Effector memory CD4-positive, alpha-beta T cell (primary cell): Measurements from ENCODE around the gene LINGO4.
A peak's percentile ranks its signal among the peaks of the same experiment; 100 is the strongest.
"Not testable (repeated sequence)": the region's sequence is repeated elsewhere in the genome, so short reads cannot be mapped to it uniquely, and the experiment has no call there.

ENCODE experiments used
- DNase-seq, 3 donors: peaks; one replicate each; pipeline ENCODE4 v3.0.0-alpha.2; 2020
- H3K27ac ChIP-seq: 2 replicates; pipeline ENCODE4 v1.7.0; 2013; ENCODE audit warnings: mild to moderate bottlenecking, low read length, moderate library complexity; ENCODE audit not compliant: insufficient read depth, poor library complexity, severe bottlenecking
- H3K27me3 ChIP-seq: replicated peaks from 2 replicates; pipeline ENCODE4 v1.7.0; 2013; ENCODE audit warnings: mild to moderate bottlenecking, low read length; ENCODE audit not compliant: insufficient read depth, control insufficient read depth, poor library complexity, severe bottlenecking
- H3K36me3 ChIP-seq: 2 replicates; pipeline ENCODE4 v1.7.0; 2013; ENCODE audit warnings: mild to moderate bottlenecking, low read length, moderate library complexity; ENCODE audit not compliant: control insufficient read depth, insufficient read depth
- H3K4me1 ChIP-seq: 2 replicates; pipeline ENCODE4 v1.7.0; 2013; ENCODE audit warnings: low read length, mild to moderate bottlenecking; ENCODE audit not compliant: control insufficient read depth, insufficient read depth, poor library complexity, severe bottlenecking
- H3K4me3 ChIP-seq: 2 replicates; pipeline ENCODE4 v1.7.0; 2013; ENCODE audit warnings: low read length, low read depth, mild to moderate bottlenecking; ENCODE audit not compliant: insufficient read depth, poor library complexity, severe bottlenecking
- H3K9me3 ChIP-seq: 2 replicates; pipeline ENCODE4 v1.7.0; 2013; ENCODE audit warnings: mild to moderate bottlenecking, low read length, moderate library complexity; ENCODE audit not compliant: control insufficient read depth

Gene LINGO4

DNA sequence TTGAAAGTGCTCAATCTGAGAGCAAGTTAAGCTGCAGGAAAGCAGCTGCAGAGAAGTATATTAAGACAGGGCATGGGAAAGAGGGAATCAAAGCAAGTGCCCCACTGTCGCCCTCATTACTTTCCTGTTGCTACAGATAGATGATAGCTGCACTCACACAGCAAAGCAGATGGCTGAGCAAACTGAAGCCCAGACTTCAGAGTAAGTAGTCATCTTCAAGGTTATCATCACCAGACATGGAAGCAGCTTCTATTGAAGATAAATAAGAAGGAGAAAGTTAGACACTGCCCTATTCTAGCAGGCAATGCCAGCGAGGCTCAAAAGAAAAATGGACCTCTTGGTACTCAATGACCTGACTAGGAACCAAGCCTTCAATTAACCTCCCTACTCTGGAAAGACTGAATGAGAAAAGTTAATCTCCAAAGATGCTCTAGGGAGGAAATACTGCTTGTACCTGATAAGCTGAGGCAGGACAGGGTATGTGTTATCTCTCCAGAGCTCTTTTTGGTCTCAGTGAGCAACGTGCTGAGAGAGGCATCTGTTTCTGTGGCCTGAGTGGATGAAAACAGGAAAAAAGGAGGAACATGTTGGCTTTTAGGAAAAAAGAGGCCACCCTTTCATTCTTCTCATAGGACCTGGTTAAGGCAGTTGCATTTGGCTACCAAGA lies 30.8 kb downstream of the LINGO4 start:
- no peak for DNase-seq
- Histone ChIP-seq H3K9me3 (no peaks in the 10 kb centered on the region), H3K27ac (no peak overlapping the region), H3K36me3 (peaks cover 57% of the 10 kb centered on the region), H3K4me1 (no peaks in the 10 kb centered on the region), H3K4me3 (no peak overlapping the region), H3K27me3 (no peaks in the 10 kb centered on the region)

DNA sequence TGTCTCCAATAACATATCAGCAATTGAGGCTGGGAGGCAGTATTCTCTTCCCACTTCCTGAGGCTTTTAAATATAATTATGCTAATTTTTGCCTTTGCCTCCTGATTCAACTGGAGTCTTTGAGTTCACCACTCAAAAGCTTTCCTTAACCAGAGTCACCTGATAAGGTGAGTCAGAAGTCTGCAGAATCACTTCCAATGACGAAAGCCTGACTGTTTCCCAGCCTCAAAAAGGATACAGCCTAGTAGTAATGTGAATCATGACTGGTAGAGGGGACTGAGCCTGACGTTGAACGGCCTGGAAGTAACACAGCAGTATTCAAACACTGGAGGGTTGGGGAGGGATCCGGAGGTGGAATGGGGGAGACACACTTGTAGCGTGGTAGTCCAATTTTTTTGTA lies 31.5 kb downstream of the LINGO4 start:
- no peak for DNase-seq
- no peaks in the 10 kb centered on the region for H3K27me3 ChIP-seq
- no peak overlapping the region for H3K27ac ChIP-seq
- no peak overlapping the region for H3K4me3 ChIP-seq
- H3K4me1 ChIP-seq = no peaks in the 10 kb centered on the region
- peaks cover 50% of the 10 kb centered on the region for H3K36me3 ChIP-seq
- H3K9me3 ChIP-seq = no peaks in the 10 kb centered on the region

- H3K9me3 ChIP-seq, H3K4me3 ChIP-seq, H3K27me3 ChIP-seq, H3K27ac ChIP-seq, H3K4me1 ChIP-seq, DNase-seq: not testable (repeated sequence)
- H3K36me3 ChIP-seq = peaks cover 11% of the 10 kb centered on the region
These were observed 35.9 kb downstream of the LINGO4 start for GRCh38 chr1:151769270-151769669.

GRCh38 chr1:151768351-151769066 lies 36.7 kb downstream of the LINGO4 start:
- H3K36me3 ChIP-seq, H3K27me3 ChIP-seq, H3K4me3 ChIP-seq, H3K9me3 ChIP-seq, H3K4me1 ChIP-seq, DNase-seq, H3K27ac ChIP-seq: not testable (repeated sequence)

DNA sequence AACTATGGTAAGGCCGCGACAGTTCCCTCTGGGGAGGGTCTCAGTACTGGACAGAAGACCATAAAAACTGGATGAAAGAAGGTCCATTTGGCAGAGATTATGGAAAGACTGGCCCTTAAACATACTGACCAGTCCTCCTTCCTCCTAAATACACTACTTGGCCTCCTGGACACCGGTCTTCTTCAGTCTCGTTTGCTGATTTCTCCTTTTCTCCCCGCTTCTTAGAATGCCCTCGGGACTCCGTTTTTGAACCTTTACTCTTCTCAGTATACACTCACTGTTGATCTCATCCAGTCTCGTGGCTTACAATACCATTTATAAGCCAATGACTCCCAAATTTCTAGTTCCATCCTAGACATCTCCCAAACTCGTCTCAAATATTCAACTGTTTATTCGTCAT lies 41.2 kb downstream of the LINGO4 start:
- peaks cover 10% of the 10 kb centered on the region for H3K4me1 ChIP-seq
- no peaks in the 10 kb centered on the region for H3K27me3 ChIP-seq
- peak overlapping the region; percentile 97 for H3K4me3 ChIP-seq
- no peak for DNase-seq
- peaks cover 29% of the 10 kb centered on the region for H3K36me3 ChIP-seq
- peak overlapping the region; percentile 78 for H3K27ac ChIP-seq
- no peaks in the 10 kb centered on the region for H3K9me3 ChIP-seq

- H3K27me3 ChIP-seq = no peaks in the 10 kb centered on the region
- no peaks in the 10 kb centered on the region for H3K9me3 ChIP-seq
- peaks cover 10% of the 10 kb centered on the region for H3K4me1 ChIP-seq
- H3K4me3 ChIP-seq = peak within 1 kb of the TSS; percentile 97
- peak; percentile 61 to 73 (median 72) for DNase-seq
- peak within 1 kb of the TSS; percentile 78 for H3K27ac ChIP-seq
- H3K36me3 ChIP-seq = peaks cover 29% of the 10 kb centered on the region
These were observed 42.0 kb downstream of the LINGO4 start, which contains the start of gene MRPL9 for GRCh38 chr1:151762941-151763921. Gene MRPL9 (minus strand): TSS chr1:151763496. CDS start chr1:151763479, 17 bp downstream.

- no peak overlapping the region for H3K4me3 ChIP-seq
- no peak overlapping the region for H3K27ac ChIP-seq
- no peaks in the 10 kb centered on the region for H3K9me3 ChIP-seq
- H3K36me3 ChIP-seq = peaks cover 37% of the 10 kb centered on the region
- peaks cover 10% of the 10 kb centered on the region for H3K4me1 ChIP-seq
- DNase-seq = no peak
- no peaks in the 10 kb centered on the region for H3K27me3 ChIP-seq
These were observed 44.4 kb downstream of the LINGO4 start for GRCh38 chr1:151760597-151761385.

- Histone ChIP-seq H3K27ac (no peak overlapping the region), H3K9me3 (no peaks in the 10 kb centered on the region), H3K27me3 (no peaks in the 10 kb centered on the region), H3K36me3 (peaks cover 37% of the 10 kb centered on the region), H3K4me3 (no peak overlapping the region), H3K4me1 (peaks cover 10% of the 10 kb centered on the region)
- DNase-seq = no peak
These were observed 46.0 kb downstream of the LINGO4 start for GRCh38 chr1:151759241-151759640.

GRCh38 chr1:151756291-151756690 lies 48.9 kb downstream of the LINGO4 start:
- Histone ChIP-seq H3K4me3 (no peak overlapping the region), H3K27me3 (no peaks in the 10 kb centered on the region), H3K36me3 (peaks cover 28% of the 10 kb centered on the region), H3K9me3 (no peaks in the 10 kb centered on the region), H3K4me1 (no peaks in the 10 kb centered on the region), H3K27ac (no peak overlapping the region)
- no peak for DNase-seq
